Keratinocyte (primary cell): Measurements from ENCODE around the gene SOCS3. TPM values are rescaled to one million over a fixed set of nuclear protein-coding genes. Genes with fewer than 3 reads are reported as not detected.

Experiments used
- DNase-seq: peaks from one replicate; pipeline ENCODE4 v3.0.0-alpha.2; 2011; ENCODE audit warnings: low read depth, missing footprints, low spot score
- FAIRE-seq: peaks from 2 replicates; lab custom pipeline; 2011; peaks lifted over from hg19 to GRCh38; lab: Jason Lieb, UNC
- H2AFZ ChIP-seq: 2 replicates; pipeline ENCODE4 v1.6.0; 2012; ENCODE audit warnings: low read length, control low read depth, inconsistent platforms; ENCODE audit not compliant: control insufficient read depth
- H3K27ac ChIP-seq: 2 replicates; pipeline ENCODE4 v1.5.1; 2011; ENCODE audit warnings: low read length; ENCODE audit not compliant: control insufficient read depth, insufficient read depth
- H3K27me3 ChIP-seq: 3 replicates; pipeline ENCODE4 v1.6.0; 2011; ENCODE audit warnings: low read length; ENCODE audit not compliant: control insufficient read depth, insufficient read depth; ENCODE audit errors: extremely low read depth
- H3K36me3 ChIP-seq, 2 experiments: 2 replicates in 1 of 2; 3 replicates in 1 of 2; pipeline ENCODE4 v1.5.1; 2011; ENCODE audit warnings: low read length in 2 of 2, mild to moderate bottlenecking in 1 of 2; ENCODE audit not compliant: control insufficient read depth in 2 of 2, insufficient read depth in 2 of 2; ENCODE audit errors: extremely low read depth in 1 of 2
- H3K4me1 ChIP-seq: 3 replicates; pipeline ENCODE4 v1.5.1; 2011; ENCODE audit warnings: low read length; ENCODE audit not compliant: control insufficient read depth, insufficient read depth; ENCODE audit errors: extremely low read depth
- H3K4me2 ChIP-seq: 3 replicates; pipeline ENCODE4 v1.6.0; 2011; ENCODE audit warnings: low read depth, low read length; ENCODE audit not compliant: control insufficient read depth, insufficient read depth; ENCODE audit errors: extremely low read depth
- H3K4me3 ChIP-seq, 3 experiments: fragments of 200-600 bp in 1 of 3; sonication (generic) in 1 of 3; 2 replicates in 2 of 3; 3 replicates in 1 of 3; pipeline ENCODE4 v1.5.1; 2011 to 2016; ENCODE audit warnings: low read length in 3 of 3, mild to moderate bottlenecking in 3 of 3, control low read depth in 2 of 3, inconsistent platforms in 1 of 3, low read depth in 1 of 3, mixed read lengths in 1 of 3, mixed run types in 1 of 3, moderate library complexity in 1 of 3; ENCODE audit not compliant: control insufficient read depth in 2 of 3, insufficient read depth in 2 of 3; ENCODE audit errors: extremely low read depth in 1 of 3
- H3K79me2 ChIP-seq: 2 replicates; pipeline ENCODE4 v1.6.0; 2012; ENCODE audit warnings: low read length; ENCODE audit not compliant: control insufficient read depth, insufficient read depth
- H3K9ac ChIP-seq: 3 replicates; pipeline ENCODE4 v1.6.0; 2011; ENCODE audit warnings: low read length; ENCODE audit not compliant: control insufficient read depth, insufficient read depth; ENCODE audit errors: extremely low read depth
- H3K9me1 ChIP-seq: 3 replicates; pipeline ENCODE4 v1.6.0; 2011; ENCODE audit warnings: low read length; ENCODE audit not compliant: control insufficient read depth, insufficient read depth; ENCODE audit errors: extremely low read depth
- H3K9me3 ChIP-seq: 2 replicates; pipeline ENCODE4 v1.5.1; 2012; ENCODE audit warnings: low read depth, low read length; ENCODE audit not compliant: control insufficient read depth
- H4K20me1 ChIP-seq: 3 replicates; pipeline ENCODE4 v1.6.0; 2011; ENCODE audit warnings: low read length; ENCODE audit not compliant: control insufficient read depth, insufficient read depth; ENCODE audit errors: extremely low read depth
- EZH2 ChIP-seq: IDR thresholded peaks from one replicate; pipeline ENCODE4 v1.6.1; 2012; ENCODE audit warnings: inconsistent platforms, mild to moderate bottlenecking, low read length, moderate library complexity
- dilution Hi-C: fragments of 300-500 bp; cut with MboI; formaldehyde crosslinking; loops from one replicate; pipeline ENCODE4 v1.7.0; 2020; ENCODE audit warnings: low sequenced_read_pairs; ENCODE audit not compliant: extremely low pct_ligation_motif_present
- polyA plus RNA-seq, 5 experiments: library from polyadenylated mRNA; depleted of rRNA in 3 of 5; stranded (reverse) in 3 of 5; stranded (forward) in 1 of 5; unstranded in 1 of 5; fragments of >200 nt; gene quantifications; 1 replicate in 1 of 5; 2 replicates in 3 of 5; 3 replicates in 1 of 5; pipeline versions ENCODE4 v1.2.1 to v1.2.3, GENCODE V29; 2011 to 2012; ENCODE audit warnings: missing spikeins in 2 of 5, low read depth in 1 of 5, low replicate concordance in 1 of 5
- TF ChIP-seq, protein P1 (sequence below), 3 experiments: IDR thresholded peaks in 1 of 3; conservative IDR thresholded peaks in 1 of 3; optimal IDR thresholded peaks in 1 of 3; 2 replicates in 2 of 3; 3 replicates in 1 of 3; pipeline versions ENCODE3 to v1.5.1; 2011; ENCODE audit warnings: low read length in 3 of 3, mild to moderate bottlenecking in 3 of 3, moderate library complexity in 2 of 3, control low read depth in 1 of 3, inconsistent platforms in 1 of 3; ENCODE audit not compliant: insufficient read depth in 2 of 3; ENCODE audit errors: extremely low read depth in 1 of 3

Gene SOCS3
- polyA plus RNA-seq, 1 donor (not counting 4 experiments of a cell fraction or from before 2014, with no cell fraction given), result 9.4 TPM

DNA sequence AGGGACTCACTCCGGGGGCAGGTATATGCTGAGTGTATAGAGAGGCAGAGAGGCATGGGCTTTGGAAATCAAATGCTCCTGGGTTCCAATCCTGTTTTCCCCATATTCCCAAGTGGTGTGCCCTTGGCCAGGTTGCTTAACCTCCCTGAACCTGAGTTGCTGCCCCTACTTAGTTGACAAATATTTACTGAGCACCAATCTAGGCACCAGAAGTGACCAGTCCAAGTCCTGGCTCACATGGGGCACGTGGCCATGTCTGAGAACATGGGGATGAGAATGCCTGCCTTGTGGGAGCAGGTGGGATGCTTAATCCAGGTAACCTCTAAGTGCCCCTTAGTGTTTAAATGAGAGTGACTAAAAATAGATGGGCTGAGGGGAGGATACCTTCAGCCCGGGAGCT is 4.2 kb downstream of the SOCS3 start:
- Histone ChIP-seq H4K20me1 (peaks cover 5% of the 10 kb centered on the region), H3K4me2 (peak overlapping the region; percentile 29), H3K9ac (peak overlapping the region; percentile 31), H3K4me1 (peaks cover 63% of the 10 kb centered on the region), H2AFZ (no peak overlapping the region), H3K4me3 (no peak overlapping the region), H3K27me3 (no peaks in the 10 kb centered on the region), H3K79me2 (peaks cover 25% of the 10 kb centered on the region), H3K27ac (peak overlapping the region; percentile 68), H3K9me3 (no peaks in the 10 kb centered on the region), H3K9me1 (peaks cover 2% of the 10 kb centered on the region), H3K36me3 (peaks cover 3 to 17% of the 10 kb centered on the region in 2 experiments)
- dilution Hi-C loops, result no loop called here
- DNase-seq, result no peak
- TF ChIP-seq, protein P1, sequence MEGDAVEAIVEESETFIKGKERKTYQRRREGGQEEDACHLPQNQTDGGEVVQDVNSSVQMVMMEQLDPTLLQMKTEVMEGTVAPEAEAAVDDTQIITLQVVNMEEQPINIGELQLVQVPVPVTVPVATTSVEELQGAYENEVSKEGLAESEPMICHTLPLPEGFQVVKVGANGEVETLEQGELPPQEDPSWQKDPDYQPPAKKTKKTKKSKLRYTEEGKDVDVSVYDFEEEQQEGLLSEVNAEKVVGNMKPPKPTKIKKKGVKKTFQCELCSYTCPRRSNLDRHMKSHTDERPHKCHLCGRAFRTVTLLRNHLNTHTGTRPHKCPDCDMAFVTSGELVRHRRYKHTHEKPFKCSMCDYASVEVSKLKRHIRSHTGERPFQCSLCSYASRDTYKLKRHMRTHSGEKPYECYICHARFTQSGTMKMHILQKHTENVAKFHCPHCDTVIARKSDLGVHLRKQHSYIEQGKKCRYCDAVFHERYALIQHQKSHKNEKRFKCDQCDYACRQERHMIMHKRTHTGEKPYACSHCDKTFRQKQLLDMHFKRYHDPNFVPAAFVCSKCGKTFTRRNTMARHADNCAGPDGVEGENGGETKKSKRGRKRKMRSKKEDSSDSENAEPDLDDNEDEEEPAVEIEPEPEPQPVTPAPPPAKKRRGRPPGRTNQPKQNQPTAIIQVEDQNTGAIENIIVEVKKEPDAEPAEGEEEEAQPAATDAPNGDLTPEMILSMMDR (optimal IDR thresholded peaks at IDR 0.05 in 1 of 3, IDR thresholded peaks at IDR 0.05 in 1 of 3, conservative IDR thresholded peaks at IDR 0.05 in 1 of 3; ENCODE audit: extremely low read depth in 1 of 3, insufficient read depth in 2 of 3, low read length in 3 of 3), result no peak
- TF ChIP-seq EZH2, result no peak
- FAIRE-seq, result no peak

DNA sequence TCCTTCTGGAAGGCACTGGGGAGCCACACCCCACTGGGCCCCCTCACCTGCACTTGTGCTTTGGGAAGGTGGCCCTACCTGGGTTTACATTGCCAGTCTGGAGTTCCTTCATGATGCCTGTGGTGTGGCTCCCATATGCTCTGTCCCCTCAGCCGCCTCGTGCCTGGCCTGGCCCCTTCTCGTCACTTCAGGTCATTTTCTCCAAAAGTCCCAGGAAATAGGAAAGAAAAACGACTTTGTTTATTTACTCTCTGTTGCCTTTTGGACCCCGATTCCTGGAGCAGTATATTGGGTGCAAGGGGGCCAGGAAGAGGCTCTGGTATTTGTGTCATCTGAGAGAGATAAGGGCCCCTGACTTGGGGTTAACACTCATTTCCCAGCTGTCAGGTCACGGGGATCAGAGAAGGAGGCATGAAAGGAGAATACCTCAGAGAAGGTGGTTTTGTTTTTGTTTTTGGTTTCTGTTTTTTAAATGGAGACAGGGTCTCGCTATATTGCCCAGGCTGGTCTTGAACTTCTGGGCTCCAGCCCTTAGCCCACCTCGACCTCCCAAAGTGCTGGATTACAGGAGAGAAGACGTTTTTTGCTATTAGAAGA is 4.7 kb downstream of the SOCS3 start:
- dilution Hi-C loops, result no loop called here
- H3K27ac ChIP-seq, result no peak overlapping the region
- H3K4me1 ChIP-seq, result peaks cover 62% of the 10 kb centered on the region
- peaks cover 5% of the 10 kb centered on the region for H4K20me1 ChIP-seq
- no peak overlapping the region for H2AFZ ChIP-seq
- peaks cover 3 to 17% of the 10 kb centered on the region in 2 experiments for H3K36me3 ChIP-seq
- H3K27me3 ChIP-seq, result no peaks in the 10 kb centered on the region
- no peak overlapping the region for H3K4me3 ChIP-seq
- DNase-seq, result no peak
- no peak overlapping the region for H3K4me2 ChIP-seq
- no peak for FAIRE-seq
- TF ChIP-seq, protein P1 (optimal IDR thresholded peaks at IDR 0.05 in 1 of 3, IDR thresholded peaks at IDR 0.05 in 1 of 3, conservative IDR thresholded peaks at IDR 0.05 in 1 of 3; ENCODE audit: extremely low read depth in 1 of 3, insufficient read depth in 2 of 3, low read length in 3 of 3), result no peak
- no peak for TF ChIP-seq EZH2
- H3K9me3 ChIP-seq, result no peaks in the 10 kb centered on the region
- peaks cover 25% of the 10 kb centered on the region for H3K79me2 ChIP-seq
- no peak overlapping the region for H3K9ac ChIP-seq
- H3K9me1 ChIP-seq, result peaks cover 2% of the 10 kb centered on the region
